Retinal pigment epithelial cell (primary cell): ENCODE data around the gene ACTR1B.

ENCODE experiments used
- DNase-seq: peaks from one replicate; pipeline ENCODE4 v3.0.0-alpha.2; 2010; ENCODE audit warnings: low read depth
- H3K4me3 ChIP-seq: 2 replicates; pipeline ENCODE4 v1.5.1; 2011; ENCODE audit warnings: mild to moderate bottlenecking, low read length, control low read depth, moderate library complexity
- CTCF ChIP-seq: conservative IDR thresholded peaks from 2 replicates; pipeline ENCODE4 v1.5.1; 2011; ENCODE audit warnings: low read depth, low read length, control low read depth, inconsistent platforms

ACTR1B gene

GRCh38 chr2:97701186-97701585 is 37.3 kb upstream of the ACTR1B start:
- no peak for DNase-seq
- no peak overlapping the region for H3K4me3 ChIP-seq
- TF ChIP-seq CTCF: no peak

GRCh38 chr2:97699765-97700444 is 36.1 kb upstream of the ACTR1B start:
- DNase-seq: peak; percentile 19
- peak; percentile 87 for TF ChIP-seq CTCF
- H3K4me3 ChIP-seq: no peak overlapping the region

GRCh38 chr2:97698530-97698929 is 34.7 kb upstream of the ACTR1B start:
- DNase-seq: no peak
- H3K4me3 ChIP-seq: no peak overlapping the region
- TF ChIP-seq CTCF: no peak

GRCh38 chr2:97697252-97698235 is 33.7 kb upstream of the ACTR1B start:
- peak; percentile 86 for TF ChIP-seq CTCF
- peak; percentile 36 for DNase-seq
- no peak overlapping the region for H3K4me3 ChIP-seq

- H3K4me3 ChIP-seq: no peak overlapping the region
- no peak for DNase-seq
- TF ChIP-seq CTCF: no peak
Observed at GRCh38 chr2:97695744-97696143, 31.9 kb upstream of the ACTR1B start.

- no peak for DNase-seq
- no peak overlapping the region for H3K4me3 ChIP-seq
- TF ChIP-seq CTCF: no peak
Observed at GRCh38 chr2:97693476-97693875, 29.6 kb upstream of the ACTR1B start.
